A673 (cell line): ENCODE results near the gene MPEG1. TPM values are rescaled to one million over a fixed set of nuclear protein-coding genes. Genes with fewer than 3 reads are reported as not detected.

Experiments used
- BruUV-seq: library from RNA; stranded (reverse); fragments of 400-500 nt; replicated peaks from 2 replicates; lab custom pipeline; 2021; lab: Mats Ljungman, UMichigan
- CTCF ChIA-PET: fragments of 300-600 bp; sonication (Branson Sonifier 250); formaldehyde crosslinking; loops from one replicate; lab custom pipeline; 2022; ENCODE audit warnings: antibody characterized with exemption; lab: Charles Lee
- POLR2A ChIA-PET: fragments of 300-600 bp; sonication (Branson Sonifier 250); formaldehyde crosslinking; loops from one replicate; lab custom pipeline; 2022; ENCODE audit warnings: antibody characterized with exemption; ENCODE audit not compliant: low non-redundant PET; lab: Charles Lee
- DNase-seq: peaks from one replicate; pipeline ENCODE4 v3.0.0-alpha.2; 2015; ENCODE audit warnings: low spot score
- H3K27ac ChIP-seq: fragments of 200-600 bp; sonication (generic); 2 replicates; pipeline ENCODE4 v1.5.1; 2016; ENCODE audit warnings: mixed run types, low read depth, mild to moderate bottlenecking, mixed read lengths, antibody characterized with exemption, low read length; ENCODE audit not compliant: poor library complexity, severe bottlenecking
- H3K27me3 ChIP-seq: fragments of 200-600 bp; sonication (generic); replicated peaks from 2 replicates; pipeline ENCODE4 v1.6.1; 2017; ENCODE audit warnings: mixed run types, low read depth, mild to moderate bottlenecking, mixed read lengths, antibody characterized with exemption, low read length; ENCODE audit not compliant: insufficient read depth, poor library complexity
- H3K36me3 ChIP-seq: fragments of 200-600 bp; sonication (generic); 2 replicates; pipeline ENCODE4 v1.6.1; 2016; ENCODE audit warnings: mixed run types, mild to moderate bottlenecking, mixed read lengths, antibody characterized with exemption, low read length; ENCODE audit not compliant: insufficient read depth, poor library complexity, severe bottlenecking
- H3K4me1 ChIP-seq: fragments of 200-600 bp; sonication (generic); 2 replicates; pipeline ENCODE4 v1.6.1; 2017; ENCODE audit warnings: mixed run types, mild to moderate bottlenecking, mixed read lengths, antibody characterized with exemption, low read length; ENCODE audit not compliant: insufficient read depth, poor library complexity, severe bottlenecking
- H3K4me3 ChIP-seq: fragments of 200-600 bp; sonication (generic); 2 replicates; pipeline ENCODE4 v1.5.1; 2016; ENCODE audit warnings: low read depth, mixed run types, mild to moderate bottlenecking, mixed read lengths, low read length; ENCODE audit not compliant: poor library complexity, severe bottlenecking
- H3K9me3 ChIP-seq: fragments of 200-600 bp; sonication (generic); 2 replicates; pipeline ENCODE4 v1.6.1; 2016; ENCODE audit warnings: mixed run types, low read depth, mild to moderate bottlenecking, mixed read lengths, antibody characterized with exemption, low read length; ENCODE audit not compliant: poor library complexity, severe bottlenecking
- EZH2 ChIP-seq: fragments of 200-600 bp; sonication (generic); IDR thresholded peaks from 2 replicates; pipeline ENCODE4 v1.6.1; 2017; ENCODE audit warnings: borderline replicate concordance, low read depth, mild to moderate bottlenecking, mixed read lengths, antibody characterized with exemption, low read length; ENCODE audit not compliant: poor library complexity, severe bottlenecking
- intact Hi-C: fragments of 100-400 bp; cut with micrococcal nuclease; formaldehyde crosslinking; loops from one replicate; pipeline ENCODE4 v1.10.0; 2022; ENCODE audit not compliant: unreplicated experiment
- total RNA-seq: library from RNA; stranded (reverse); gene quantifications from 2 replicates; pipeline ENCODE4 v1.2.3, GENCODE V29; 2021
- TF ChIP-seq, protein P1 (sequence below): fragments of 300-800, 200-600 bp; sonication (generic); conservative IDR thresholded peaks from 2 replicates; pipeline ENCODE4 v1.5.1; 2017; ENCODE audit warnings: low read depth, mild to moderate bottlenecking, antibody characterized with exemption, low read length, moderate library complexity, mixed read lengths

Gene MPEG1
- total RNA-seq, 1 experiment from 2014 or later = not detected

DNA sequence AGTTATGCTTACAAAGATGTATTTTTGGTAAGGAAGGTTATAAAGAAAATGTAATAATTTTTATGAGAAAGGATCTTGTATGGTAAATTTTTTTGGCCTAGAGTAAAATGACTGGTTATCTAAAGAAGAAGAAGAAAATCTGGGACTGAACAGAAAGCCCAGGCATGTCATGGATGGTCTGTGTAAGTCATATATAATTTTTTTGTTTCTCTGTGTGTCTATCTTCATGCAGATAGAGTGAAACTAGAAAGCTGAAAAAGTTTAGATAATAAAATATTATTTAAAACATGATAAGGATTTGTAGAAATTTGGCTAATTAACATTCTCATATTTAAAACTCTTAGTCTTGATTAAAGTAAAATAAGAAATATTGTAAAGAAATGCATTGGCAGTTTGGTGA, 27.6 kb upstream of the MPEG1 start:
- no peak for DNase-seq
- TF ChIP-seq, protein P1, sequence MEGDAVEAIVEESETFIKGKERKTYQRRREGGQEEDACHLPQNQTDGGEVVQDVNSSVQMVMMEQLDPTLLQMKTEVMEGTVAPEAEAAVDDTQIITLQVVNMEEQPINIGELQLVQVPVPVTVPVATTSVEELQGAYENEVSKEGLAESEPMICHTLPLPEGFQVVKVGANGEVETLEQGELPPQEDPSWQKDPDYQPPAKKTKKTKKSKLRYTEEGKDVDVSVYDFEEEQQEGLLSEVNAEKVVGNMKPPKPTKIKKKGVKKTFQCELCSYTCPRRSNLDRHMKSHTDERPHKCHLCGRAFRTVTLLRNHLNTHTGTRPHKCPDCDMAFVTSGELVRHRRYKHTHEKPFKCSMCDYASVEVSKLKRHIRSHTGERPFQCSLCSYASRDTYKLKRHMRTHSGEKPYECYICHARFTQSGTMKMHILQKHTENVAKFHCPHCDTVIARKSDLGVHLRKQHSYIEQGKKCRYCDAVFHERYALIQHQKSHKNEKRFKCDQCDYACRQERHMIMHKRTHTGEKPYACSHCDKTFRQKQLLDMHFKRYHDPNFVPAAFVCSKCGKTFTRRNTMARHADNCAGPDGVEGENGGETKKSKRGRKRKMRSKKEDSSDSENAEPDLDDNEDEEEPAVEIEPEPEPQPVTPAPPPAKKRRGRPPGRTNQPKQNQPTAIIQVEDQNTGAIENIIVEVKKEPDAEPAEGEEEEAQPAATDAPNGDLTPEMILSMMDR = no peak
- no peak for TF ChIP-seq EZH2
- no TSS peak for BruUV-seq
- ChIA-PET POLR2A (no interaction called here), CTCF (no interaction called here)
- H3K36me3 ChIP-seq = no peaks in the 10 kb centered on the region
- H3K27me3 ChIP-seq = no peaks in the 10 kb centered on the region
- H3K9me3 ChIP-seq = peaks cover 11% of the 10 kb centered on the region
- no peak overlapping the region for H3K27ac ChIP-seq
- no peaks in the 10 kb centered on the region for H3K4me1 ChIP-seq
- H3K4me3 ChIP-seq = no peak overlapping the region
- intact Hi-C loops = no loop called here

DNA sequence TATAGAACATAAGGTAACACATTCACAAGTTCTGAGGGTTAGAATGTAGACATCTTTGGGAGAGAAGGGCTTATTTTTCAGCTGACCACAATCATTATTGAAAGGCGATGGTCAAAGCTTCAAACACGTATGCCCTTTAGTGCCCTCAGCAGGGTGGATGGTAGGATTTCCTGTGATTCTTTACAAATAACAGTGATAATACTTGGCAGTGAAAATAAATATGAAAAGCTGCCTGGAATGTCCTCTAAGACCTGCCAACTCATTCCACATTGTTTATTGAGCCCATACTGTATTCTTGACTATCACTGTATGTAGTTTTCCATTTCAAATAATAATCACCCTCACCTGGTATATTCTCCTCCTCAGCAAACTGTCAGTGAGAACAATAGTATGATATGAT, 13.7 kb upstream of the MPEG1 start:
- Histone ChIP-seq H3K27me3 (peaks cover 3% of the 10 kb centered on the region), H3K4me1 (no peaks in the 10 kb centered on the region), H3K36me3 (no peaks in the 10 kb centered on the region), H3K9me3 (no peaks in the 10 kb centered on the region), H3K4me3 (no peak overlapping the region), H3K27ac (no peak overlapping the region)
- TF ChIP-seq EZH2 = no peak
- TF ChIP-seq, protein P1 = no peak
- BruUV-seq = no TSS peak
- CTCF ChIA-PET = no interaction called here
- no peak for DNase-seq
- POLR2A ChIA-PET = no interaction called here
- intact Hi-C loops = no loop called here

DNA sequence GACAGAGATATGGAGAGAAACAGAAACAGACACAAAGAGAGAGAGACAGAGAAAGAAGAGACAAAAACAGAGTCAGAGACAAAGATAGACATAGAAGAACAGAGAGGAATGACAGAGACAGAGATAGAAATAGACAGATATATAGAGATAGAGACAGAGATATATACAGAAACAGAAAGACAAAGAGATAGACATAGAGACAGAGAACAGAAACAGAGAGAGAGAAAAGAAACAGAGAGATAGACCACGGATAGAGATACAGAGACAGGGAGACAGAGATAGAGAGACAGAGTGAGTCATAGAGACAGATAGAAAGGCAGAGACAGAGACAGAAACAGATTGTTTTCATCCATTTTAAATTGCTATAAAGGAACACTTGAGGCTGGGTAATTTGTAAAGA, 12.3 kb upstream of the MPEG1 start:
- ChIA-PET POLR2A (no interaction called here), CTCF (no interaction called here)
- BruUV-seq = no TSS peak
- DNase-seq = no peak
- intact Hi-C loops = no loop called here
- TF ChIP-seq, protein P1 = no peak
- TF ChIP-seq EZH2 = no peak
- H3K27me3 ChIP-seq = peaks cover 3% of the 10 kb centered on the region
- H3K36me3 ChIP-seq = no peaks in the 10 kb centered on the region
- no peaks in the 10 kb centered on the region for H3K9me3 ChIP-seq
- no peaks in the 10 kb centered on the region for H3K4me1 ChIP-seq
- H3K27ac ChIP-seq = no peak overlapping the region
- no peak overlapping the region for H3K4me3 ChIP-seq
